22Rv1 (cell line): ENCODE results near the gene TXNRD2.

ENCODE experiments used
- CTCF ChIP-seq: fragments of 450-650 bp; IDR thresholded peaks from 2 replicates; pipeline ENCODE4 v1.5.1; 2017; ENCODE audit warnings: mild to moderate bottlenecking
- ZFX ChIP-seq: fragments of 450-650 bp; IDR thresholded peaks from 2 replicates; pipeline ENCODE4 v1.6.1; 2017; ENCODE audit warnings: antibody characterized with exemption, borderline replicate concordance

- TF ChIP-seq CTCF, result no peak
- no peak for TF ChIP-seq ZFX
Observed at GRCh38 chr22:19917389-19918138, 24.1 kb downstream of the TXNRD2 start.
